Neural cell (in vitro differentiated cells): ENCODE measurements around the gene RGS4.

ENCODE experiments used
- EZH2 ChIP-seq: fragments of 200-600, 300-800 bp; shearing (Covaris generic), sonication (generic); IDR thresholded peaks from 2 replicates; pipeline ENCODE4 v1.6.1; 2014; ENCODE audit warnings: antibody characterized with exemption, low read length, borderline replicate concordance, mild to moderate bottlenecking; ENCODE audit not compliant: insufficient read depth, poor library complexity, severe bottlenecking
- MXI1 ChIP-seq: fragments of 450-650 bp; conservative IDR thresholded peaks from 2 replicates; pipeline ENCODE4 v1.6.1; 2014; ENCODE audit warnings: antibody characterized with exemption, mild to moderate bottlenecking; ENCODE audit not compliant: poor library complexity, severe bottlenecking
- POLR2AphosphoS5 ChIP-seq: IDR thresholded peaks from 2 replicates; pipeline ENCODE4 v1.6.1; 2012
- RAD21 ChIP-seq: fragments of 450-650 bp; conservative IDR thresholded peaks from 2 replicates; pipeline ENCODE4 v1.6.1; 2014; ENCODE audit warnings: antibody characterized with exemption, mild to moderate bottlenecking, moderate library complexity
- TF ChIP-seq, protein P1 (sequence below): fragments of 450-650 bp; IDR thresholded peaks from 2 replicates; pipeline ENCODE4 v1.5.1; 2014; ENCODE audit warnings: antibody characterized with exemption, mild to moderate bottlenecking, moderate library complexity; ENCODE audit not compliant: poor library complexity, severe bottlenecking

DNA sequence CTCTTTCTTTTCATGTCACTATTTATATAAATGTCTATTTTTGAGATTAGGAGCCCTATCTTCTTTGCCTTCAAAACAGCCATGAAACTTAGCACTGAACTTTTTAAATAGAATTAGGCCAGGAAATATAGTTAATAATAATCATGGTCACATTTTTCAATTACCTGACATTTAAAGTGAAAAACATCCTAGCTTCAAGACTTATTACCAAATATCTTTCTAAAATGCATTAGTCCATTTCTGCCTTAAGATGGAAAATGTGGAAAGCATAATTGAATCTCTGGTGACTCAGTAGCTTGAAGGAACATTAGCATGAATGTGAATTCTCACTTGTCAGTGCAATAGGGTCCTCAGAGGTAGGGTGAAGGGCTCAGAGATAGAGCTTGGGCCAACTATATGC lies 18.7 kb upstream of the RGS4 start:
- TF ChIP-seq EZH2 (no peak), POLR2AphosphoS5 (no peak), RAD21 (no peak), MXI1 (no peak)
- TF ChIP-seq, protein P1, sequence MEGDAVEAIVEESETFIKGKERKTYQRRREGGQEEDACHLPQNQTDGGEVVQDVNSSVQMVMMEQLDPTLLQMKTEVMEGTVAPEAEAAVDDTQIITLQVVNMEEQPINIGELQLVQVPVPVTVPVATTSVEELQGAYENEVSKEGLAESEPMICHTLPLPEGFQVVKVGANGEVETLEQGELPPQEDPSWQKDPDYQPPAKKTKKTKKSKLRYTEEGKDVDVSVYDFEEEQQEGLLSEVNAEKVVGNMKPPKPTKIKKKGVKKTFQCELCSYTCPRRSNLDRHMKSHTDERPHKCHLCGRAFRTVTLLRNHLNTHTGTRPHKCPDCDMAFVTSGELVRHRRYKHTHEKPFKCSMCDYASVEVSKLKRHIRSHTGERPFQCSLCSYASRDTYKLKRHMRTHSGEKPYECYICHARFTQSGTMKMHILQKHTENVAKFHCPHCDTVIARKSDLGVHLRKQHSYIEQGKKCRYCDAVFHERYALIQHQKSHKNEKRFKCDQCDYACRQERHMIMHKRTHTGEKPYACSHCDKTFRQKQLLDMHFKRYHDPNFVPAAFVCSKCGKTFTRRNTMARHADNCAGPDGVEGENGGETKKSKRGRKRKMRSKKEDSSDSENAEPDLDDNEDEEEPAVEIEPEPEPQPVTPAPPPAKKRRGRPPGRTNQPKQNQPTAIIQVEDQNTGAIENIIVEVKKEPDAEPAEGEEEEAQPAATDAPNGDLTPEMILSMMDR = no peak
